Measurements from ENCODE around the gene SPTLC1.
"Not testable (repeated sequence)": the region's sequence is repeated elsewhere in the genome, so short reads cannot be mapped to it uniquely, and the experiment has no call there.

- TF ChIP-seq CTCF (conservative IDR thresholded peaks at IDR 0.05; ENCODE audit: low read depth, low read length); EZH2phosphoT487 (IDR thresholded peaks at IDR 0.05; ENCODE audit: borderline replicate concordance, low read length); EZH2 (IDR thresholded peaks at IDR 0.05; ENCODE audit: low read length, unreplicated experiment): not testable (repeated sequence)
These were observed 105.0 kb downstream of the SPTLC1 start for GRCh38 chr9:92010253-92010652.
